Right atrium auricular region (tissue), 2 donors: Measurements from ENCODE around the gene ZSCAN5A. TPM values are rescaled to one million over a fixed set of nuclear protein-coding genes. Genes with fewer than 3 reads are reported as not detected.
A peak's percentile ranks its signal among the peaks of the same experiment; 100 is the strongest.

Source experiments
- DNase-seq: peaks from one replicate; pipeline ENCODE4 v3.0.0-alpha.2; 2019; ENCODE audit warnings: low spot score
- H3K27ac ChIP-seq, 2 donors: fragments of 200-600 bp; sonication (generic); 1 replicate in 1 of 2; 2 replicates in 1 of 2; pipeline ENCODE4 v1.5.1; 2016 to 2019
- H3K27me3 ChIP-seq, 2 donors: fragments of 200-600 bp; sonication (generic); one replicate each; pipeline versions ENCODE4 v1.5.1 to v1.6.0; 2017 to 2019
- H3K36me3 ChIP-seq: fragments of 200-600 bp; sonication (generic); one replicate; pipeline ENCODE4 v1.5.1; 2016
- H3K4me1 ChIP-seq, 2 donors: fragments of 200-600 bp; sonication (generic); one replicate each; pipeline versions ENCODE4 v1.5.1 to v1.6.0; 2017 to 2019
- H3K4me3 ChIP-seq, 2 donors: fragments of 200-600 bp; sonication (generic); 1 replicate in 1 of 2; 2 replicates in 1 of 2; pipeline ENCODE4 v1.5.1; 2017 to 2019; ENCODE audit warnings: mild to moderate bottlenecking in 1 of 2, moderate library complexity in 1 of 2
- H3K9me3 ChIP-seq, 2 donors: fragments of 200-600 bp; sonication (generic); one replicate each; pipeline ENCODE4 v1.5.1; 2019
- total RNA-seq, 2 donors: library from RNA; depleted of rRNA; stranded (reverse); fragments of >200 nt; gene quantifications; one replicate each; pipeline ENCODE4 v1.1.0, GENCODE V29; 2016
- TF ChIP-seq, protein P1 (sequence below), 2 donors: fragments of 200-600 bp; sonication (generic); IDR thresholded peaks; one replicate each; pipeline ENCODE4 v1.5.1; 2019; ENCODE audit warnings: antibody characterized with exemption in 2 of 2

The ZSCAN5A gene
- total RNA-seq, 2 donors from 2014 or later, result 3.0 to 9.5 TPM

DNA sequence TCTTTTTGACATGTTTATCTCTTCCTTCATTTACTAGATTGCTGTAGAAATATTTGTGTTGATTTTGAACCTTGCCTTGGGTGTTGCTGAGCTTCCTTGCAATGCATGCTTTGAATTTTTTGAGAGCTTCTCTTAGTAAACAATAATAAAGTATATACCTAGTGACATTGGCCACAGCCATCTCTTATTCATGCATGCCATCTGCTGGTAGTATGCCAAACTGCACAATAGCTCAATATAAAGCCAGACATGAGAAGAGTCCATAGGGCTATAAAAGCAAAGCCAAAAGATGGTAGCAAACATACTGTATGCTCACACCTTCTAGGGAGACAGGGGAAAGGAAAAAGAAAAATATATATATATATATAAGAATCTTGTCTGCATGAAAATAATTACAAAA lies 18.9 kb upstream of the ZSCAN5A start:
- TF ChIP-seq, protein P1, sequence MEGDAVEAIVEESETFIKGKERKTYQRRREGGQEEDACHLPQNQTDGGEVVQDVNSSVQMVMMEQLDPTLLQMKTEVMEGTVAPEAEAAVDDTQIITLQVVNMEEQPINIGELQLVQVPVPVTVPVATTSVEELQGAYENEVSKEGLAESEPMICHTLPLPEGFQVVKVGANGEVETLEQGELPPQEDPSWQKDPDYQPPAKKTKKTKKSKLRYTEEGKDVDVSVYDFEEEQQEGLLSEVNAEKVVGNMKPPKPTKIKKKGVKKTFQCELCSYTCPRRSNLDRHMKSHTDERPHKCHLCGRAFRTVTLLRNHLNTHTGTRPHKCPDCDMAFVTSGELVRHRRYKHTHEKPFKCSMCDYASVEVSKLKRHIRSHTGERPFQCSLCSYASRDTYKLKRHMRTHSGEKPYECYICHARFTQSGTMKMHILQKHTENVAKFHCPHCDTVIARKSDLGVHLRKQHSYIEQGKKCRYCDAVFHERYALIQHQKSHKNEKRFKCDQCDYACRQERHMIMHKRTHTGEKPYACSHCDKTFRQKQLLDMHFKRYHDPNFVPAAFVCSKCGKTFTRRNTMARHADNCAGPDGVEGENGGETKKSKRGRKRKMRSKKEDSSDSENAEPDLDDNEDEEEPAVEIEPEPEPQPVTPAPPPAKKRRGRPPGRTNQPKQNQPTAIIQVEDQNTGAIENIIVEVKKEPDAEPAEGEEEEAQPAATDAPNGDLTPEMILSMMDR (IDR thresholded peaks at IDR 0.05), result peak; percentile 18 to 63
- Histone ChIP-seq H3K27me3 (no peaks in the 10 kb centered on the region), H3K4me3 (no peak overlapping the region), H3K36me3 (no peaks in the 10 kb centered on the region), H3K4me1 (no peaks in the 10 kb centered on the region), H3K27ac (no peak overlapping the region), H3K9me3 (peaks cover 0 to 17% of the 10 kb centered on the region in 2 donors)
- no peak for DNase-seq

DNA sequence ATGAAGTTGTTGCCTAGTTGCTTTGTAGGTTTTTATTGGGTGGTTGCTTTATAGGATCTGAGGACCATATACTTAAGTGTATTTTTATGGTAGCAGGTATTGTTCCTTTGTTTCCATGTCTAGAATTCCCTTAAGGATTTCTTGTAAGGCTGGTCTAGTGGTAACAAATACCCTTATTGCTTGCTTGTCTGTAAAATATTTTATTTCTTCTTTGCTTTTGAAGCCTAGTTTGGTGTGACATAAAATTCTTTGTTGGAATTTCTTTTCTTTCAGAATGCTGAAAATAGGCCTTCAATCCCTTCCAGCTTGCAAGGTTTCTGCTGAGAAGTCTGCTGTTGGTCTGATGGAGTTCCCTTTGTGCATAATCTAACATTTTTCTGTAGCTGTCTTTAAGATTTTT lies 18.1 kb upstream of the ZSCAN5A start:
- H3K4me3 ChIP-seq, result no peak overlapping the region
- H3K9me3 ChIP-seq, result peaks cover 0 to 17% of the 10 kb centered on the region in 2 donors
- H3K27me3 ChIP-seq, result no peaks in the 10 kb centered on the region
- H3K4me1 ChIP-seq, result no peaks in the 10 kb centered on the region
- no peaks in the 10 kb centered on the region for H3K36me3 ChIP-seq
- DNase-seq, result no peak
- no peak overlapping the region for H3K27ac ChIP-seq
- TF ChIP-seq, protein P1 (IDR thresholded peaks at IDR 0.05), result no peak

DNA sequence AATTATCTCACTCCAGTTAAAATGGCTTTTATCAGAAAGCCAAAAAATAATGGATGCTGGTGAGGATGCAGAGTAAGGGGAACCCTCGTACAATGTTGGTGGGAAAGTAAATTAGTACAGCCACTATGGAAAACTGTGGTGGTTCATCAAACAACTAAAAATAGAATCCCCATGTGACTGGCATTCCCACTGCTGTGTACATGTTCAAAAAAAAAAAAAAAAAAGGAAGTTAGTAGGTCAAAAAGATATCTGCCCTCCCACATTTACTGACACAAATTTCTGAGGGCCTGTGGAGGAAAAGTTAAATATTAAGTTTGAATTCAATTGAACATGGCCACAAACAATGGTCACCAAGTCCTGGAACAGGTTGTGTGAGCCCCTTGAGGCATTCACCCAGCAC lies 9.8 kb upstream of the ZSCAN5A start:
- Histone ChIP-seq H3K4me3 (no peak overlapping the region), H3K27me3 (no peaks in the 10 kb centered on the region), H3K36me3 (no peaks in the 10 kb centered on the region), H3K27ac (peak overlapping the region in 1 of 2 donors; percentile 51), H3K4me1 (peaks cover 0 to 12% of the 10 kb centered on the region in 2 donors), H3K9me3 (no peaks in the 10 kb centered on the region)
- no peak for DNase-seq
- TF ChIP-seq, protein P1 (IDR thresholded peaks at IDR 0.05), result no peak

DNA sequence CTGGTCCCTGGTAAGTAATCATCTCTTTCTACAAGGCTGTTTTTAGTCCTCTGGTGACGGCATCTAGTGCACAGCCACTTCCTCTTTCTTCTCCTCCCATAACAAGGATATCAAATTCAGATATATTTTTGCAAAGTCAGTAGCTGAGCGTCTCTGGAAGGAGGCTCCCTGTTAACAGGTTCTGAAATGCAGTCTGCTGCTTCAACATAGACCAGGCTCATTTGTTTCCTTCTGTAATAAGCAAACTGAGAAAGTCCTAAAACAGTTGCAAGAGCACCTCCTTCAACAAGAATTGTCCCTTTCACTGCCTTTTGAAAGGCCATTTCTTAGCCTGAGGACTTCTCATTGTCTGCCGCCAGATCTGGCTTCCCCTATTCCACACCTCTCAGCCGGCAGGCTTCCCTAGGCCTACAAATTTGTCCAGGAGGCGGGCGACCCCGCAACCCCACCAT lies 7.4 kb upstream of the ZSCAN5A start:
- Histone ChIP-seq H3K27me3 (no peaks in the 10 kb centered on the region), H3K27ac (peak overlapping the region; percentile 56 to 78), H3K36me3 (no peaks in the 10 kb centered on the region), H3K9me3 (no peaks in the 10 kb centered on the region), H3K4me3 (no peak overlapping the region), H3K4me1 (peaks cover 0 to 12% of the 10 kb centered on the region in 2 donors)
- TF ChIP-seq, protein P1 (IDR thresholded peaks at IDR 0.05), result no peak
- no peak for DNase-seq

DNA sequence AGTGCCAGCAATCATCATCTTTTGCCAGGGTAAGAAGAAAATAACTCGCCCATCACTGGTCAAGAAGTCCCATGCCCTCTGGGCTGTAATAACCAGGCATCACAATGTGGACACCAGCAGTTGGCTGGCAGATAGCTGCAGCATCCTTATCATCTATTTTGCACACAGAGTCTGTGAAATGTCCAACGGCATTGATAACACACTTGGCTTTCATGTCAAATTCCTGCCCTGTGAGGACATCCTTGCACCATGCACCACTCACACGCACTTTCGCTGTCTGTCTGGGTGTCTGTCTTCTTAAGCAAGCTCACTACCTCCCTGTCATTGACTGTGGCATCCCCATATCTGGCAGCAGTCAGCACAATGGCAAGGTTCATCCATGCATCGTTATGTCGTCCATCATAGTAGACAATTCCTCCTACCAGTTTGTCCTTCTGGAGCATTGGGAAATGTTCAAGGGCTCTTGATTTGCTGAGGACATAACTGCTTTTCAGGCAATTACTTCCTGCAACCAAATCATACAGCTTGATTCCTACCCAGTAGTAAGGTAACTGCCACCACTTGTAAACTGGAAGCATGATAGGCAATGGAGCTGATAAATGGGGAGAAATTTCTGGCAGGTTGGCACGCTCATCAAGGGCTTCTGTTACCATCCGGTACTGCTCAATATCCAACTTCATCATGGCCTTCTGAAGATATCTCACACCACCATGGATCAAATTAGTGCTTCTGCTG lies 6.8 kb upstream of the ZSCAN5A start:
- peak overlapping the region; percentile 56 to 78 for H3K27ac ChIP-seq
- DNase-seq, result no peak
- H3K9me3 ChIP-seq, result no peaks in the 10 kb centered on the region
- no peaks in the 10 kb centered on the region for H3K36me3 ChIP-seq
- no peaks in the 10 kb centered on the region for H3K27me3 ChIP-seq
- no peak overlapping the region for H3K4me3 ChIP-seq
- TF ChIP-seq, protein P1 (IDR thresholded peaks at IDR 0.05), result no peak
- peaks cover 0 to 12% of the 10 kb centered on the region in 2 donors for H3K4me1 ChIP-seq
